ENCODE measurements around the gene HNRNPA2B1.

HNRNPA2B1 gene

GRCh38 chr7:26141077-26141476 lies 59.5 kb downstream of the HNRNPA2B1 start:
- no peak for DNase-seq

DNA sequence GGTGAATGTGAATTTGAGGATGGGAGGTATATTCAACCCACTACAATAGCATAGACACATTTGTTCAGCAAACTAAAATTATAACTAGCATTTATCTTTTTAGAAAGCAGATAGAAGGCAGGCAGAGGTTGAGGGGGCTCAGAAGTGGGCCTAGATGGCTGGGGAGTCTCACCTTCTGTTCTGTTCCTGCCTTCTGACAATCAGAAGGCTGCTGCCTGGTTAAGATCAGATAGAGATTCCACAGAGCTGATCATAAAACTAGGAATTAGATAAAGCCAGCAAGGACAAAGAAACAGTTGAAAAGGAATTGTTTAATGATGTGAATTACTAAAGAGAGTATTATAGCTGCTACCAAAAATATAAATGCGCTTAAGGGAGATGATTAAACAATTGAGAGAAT lies 60.2 kb downstream of the HNRNPA2B1 start:
- no peak for DNase-seq

All from NCI-H1694 (cell line).